ENCODE data around the gene CPAMD8.
"Not testable (repeated sequence)": the region's sequence is repeated elsewhere in the genome, so short reads cannot be mapped to it uniquely, and the experiment has no call there.

CPAMD8 gene

GRCh38 chr19:17036640-17037039, 10.0 kb upstream of the CPAMD8 start:
- TF ChIP-seq CTCF (IDR thresholded peaks at IDR 0.05; ENCODE audit: control extremely low read depth, extremely low read depth, low read depth, missing control alignments): no peak
- POLR2A ChIA-PET: no interaction called here
- CTCF ChIA-PET: no interaction called here
- DNase-seq (ENCODE audit: extremely low spot score): no peak

- DNase-seq (ENCODE audit: extremely low spot score): no peak
- ChIA-PET CTCF (no interaction called here), POLR2A (interaction anchor here (0.6 kb wide), 1 partner anchor 1192 kb away, joined by 7 read pairs; no protein-coding TSS in a partner anchor)
- no peak for TF ChIP-seq CTCF (IDR thresholded peaks at IDR 0.05; ENCODE audit: control extremely low read depth, extremely low read depth, low read depth, missing control alignments)
Observed at GRCh38 chr19:17035842-17036424, 9.3 kb upstream of the CPAMD8 start.

- POLR2A ChIA-PET: no interaction called here
- TF ChIP-seq CTCF (IDR thresholded peaks at IDR 0.05; ENCODE audit: control extremely low read depth, extremely low read depth, low read depth, missing control alignments): no peak
- CTCF ChIA-PET: no interaction called here
- DNase-seq (ENCODE audit: extremely low spot score): no peak
Observed at GRCh38 chr19:17031741-17032140, 5.1 kb upstream of the CPAMD8 start.

- DNase-seq (ENCODE audit: extremely low spot score): no peak
- no peak for TF ChIP-seq CTCF (IDR thresholded peaks at IDR 0.05; ENCODE audit: control extremely low read depth, extremely low read depth, low read depth, missing control alignments)
- CTCF ChIA-PET: interaction anchor here (1.0 kb wide), 1 partner anchor 19 kb away, joined by 3 read pairs; no protein-coding TSS in a partner anchor
- POLR2A ChIA-PET: no interaction called here
Observed at GRCh38 chr19:17027535-17027975, 945 bp upstream of the CPAMD8 start.

- no peak for DNase-seq (ENCODE audit: extremely low spot score)
- no peak for TF ChIP-seq CTCF (IDR thresholded peaks at IDR 0.05; ENCODE audit: control extremely low read depth, extremely low read depth, low read depth, missing control alignments)
- POLR2A ChIA-PET: no interaction called here
- CTCF ChIA-PET: no interaction called here
Observed at GRCh38 chr19:17025991-17026658, 485 bp downstream of the CPAMD8 start.

GRCh38 chr19:17025361-17025760, 1.2 kb downstream of the CPAMD8 start:
- no peak for TF ChIP-seq CTCF (IDR thresholded peaks at IDR 0.05; ENCODE audit: control extremely low read depth, extremely low read depth, low read depth, missing control alignments)
- no peak for DNase-seq (ENCODE audit: extremely low spot score)
- ChIA-PET POLR2A (no interaction called here), CTCF (no interaction called here)

- DNase-seq (ENCODE audit: extremely low spot score); CTCF ChIA-PET; POLR2A ChIA-PET: not testable (repeated sequence)
Observed at GRCh38 chr19:17024941-17025340, 1.7 kb downstream of the CPAMD8 start.

Data from GM10248 (cell line).